NT2/D1 (cell line): Measurements from ENCODE around the gene TOPAZ1.

ENCODE experiments used
- SUZ12 ChIP-seq: IDR thresholded peaks from 2 replicates; pipeline ENCODE4 v1.6.1; 2011; ENCODE audit not compliant: insufficient read length, insufficient read depth; ENCODE audit errors: extremely low read depth
- YY1 ChIP-seq: IDR thresholded peaks from 2 replicates; pipeline ENCODE4 v1.6.1; 2011; ENCODE audit not compliant: insufficient read length, insufficient read depth
- ZNF274 ChIP-seq: IDR thresholded peaks from 2 replicates; pipeline ENCODE4 v1.6.1; 2011; ENCODE audit warnings: mild to moderate bottlenecking, low read depth, low read length

- no peak for TF ChIP-seq YY1
- no peak for TF ChIP-seq SUZ12
- TF ChIP-seq ZNF274: no peak
These were observed 88.3 kb downstream of the TOPAZ1 start for GRCh38 chr3:44329946-44330345.
